H1 (cell line): ENCODE results near the gene RNASE4. TPM values are rescaled to one million over a fixed set of nuclear protein-coding genes. Genes with fewer than 3 reads are reported as not detected.

Source experiments
- CBX5 ChIP-seq: fragments of 300-800, 300-1000 bp; sonication (generic); IDR thresholded peaks from 2 replicates; pipeline ENCODE4 v1.7.1; 2016; ENCODE audit warnings: antibody characterized with exemption, low read length, low read depth
- CHD7 ChIP-seq: fragments of 300-600 bp; sonication (generic); IDR thresholded peaks from 2 replicates; pipeline ENCODE4 v1.7.1; 2012; ENCODE audit warnings: low read length, moderate library complexity, mild to moderate bottlenecking, inconsistent platforms; ENCODE audit not compliant: insufficient replicate concordance
- EZH2 ChIP-seq: fragments of 200-600 bp; sonication (generic); IDR thresholded peaks from 2 replicates; pipeline ENCODE4 v1.7.1; 2012; ENCODE audit warnings: low read depth, mild to moderate bottlenecking, moderate library complexity, low read length, inconsistent platforms; ENCODE audit not compliant: severe bottlenecking
- MAFK ChIP-seq: IDR thresholded peaks from 2 replicates; pipeline ENCODE4 v1.6.1; 2012; ENCODE audit warnings: low read depth, mild to moderate bottlenecking, improper control_type of control experiment, low read length
- MAX ChIP-seq: IDR thresholded peaks from 2 replicates; pipeline ENCODE4 v1.6.1; 2012; ENCODE audit warnings: inconsistent platforms
- NANOG ChIP-seq: IDR thresholded peaks from 2 replicates; pipeline ENCODE4 v1.6.1; 2011; ENCODE audit warnings: low read length, low read depth, mild to moderate bottlenecking, inconsistent platforms; ENCODE audit not compliant: insufficient read depth, poor library complexity, severe bottlenecking
- RNF2 ChIP-seq: fragments of 200-900, 300-1000 bp; sonication (generic); IDR thresholded peaks from 2 replicates; pipeline ENCODE4 v1.7.1; 2016; ENCODE audit warnings: borderline replicate concordance, low read depth, mild to moderate bottlenecking, antibody characterized with exemption, low read length; ENCODE audit not compliant: poor library complexity, severe bottlenecking; ENCODE audit errors: missing control alignments
- polyA plus RNA-seq, 7 experiments: library from polyadenylated mRNA; depleted of rRNA in 3 of 7; stranded (reverse) in 5 of 7; unstranded in 2 of 7; fragments of >200 nt in 5 of 7; fragments of 200-250 nt in 2 of 7; gene quantifications; 1 replicate in 5 of 7; 2 replicates in 1 of 7; 4 replicates in 1 of 7; pipeline versions ENCODE4 v1.2.1 to v1.2.3, GENCODE V29; 2011 to 2013; ENCODE audit warnings: missing spikeins in 2 of 7, mixed read lengths in 2 of 7
- total RNA-seq: library from RNA; stranded (reverse); fragmentation: NEBNext Ultra II Directional; extraction: Animal tissue kit (Norgen Biotek cat#: 25700); gene quantifications from 2 replicates; pipeline ENCODE4 v1.2.1, GENCODE V29; 2021

Gene RNASE4
- total and polyA plus RNA-seq, 2 of the 8 experiments (the other 6 are each of a cell fraction or from before 2014, with no cell fraction given), result 0.61 to 3.5 TPM

- no peak for TF ChIP-seq CHD7
- TF ChIP-seq EZH2, result no peak
- no peak for TF ChIP-seq CBX5
- no peak for TF ChIP-seq MAX
- no peak for TF ChIP-seq RNF2
- no peak for TF ChIP-seq MAFK
- no peak for TF ChIP-seq NANOG
Observed at GRCh38 chr14:20711685-20712084, 27.3 kb downstream of the RNASE4 start (continued).
